ENCODE data around the gene MAP2K6. TPM values are rescaled to one million over a fixed set of nuclear protein-coding genes. Genes with fewer than 3 reads are reported as not detected.

Gene MAP2K6
- total RNA-seq, 1 experiment from 2014 or later = 17.7 TPM

DNA sequence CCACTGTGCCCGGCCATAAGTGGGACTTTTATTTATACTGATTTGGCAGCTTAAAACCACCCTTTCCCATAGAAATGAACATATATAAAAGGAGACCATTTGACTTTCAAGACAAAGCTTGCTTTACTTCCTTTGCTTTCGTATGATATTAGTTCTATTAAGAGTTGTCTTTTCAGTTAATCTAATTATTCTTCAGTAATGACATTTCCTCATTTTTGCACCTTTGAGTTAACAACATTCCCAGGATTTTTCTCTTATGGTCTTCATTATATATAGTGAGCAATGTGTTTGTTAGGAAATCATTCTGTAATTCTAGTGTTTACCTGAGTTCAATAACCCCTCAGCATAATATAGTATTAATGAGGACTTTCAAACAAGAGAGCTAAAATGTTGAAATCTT, 173.8 kb downstream of the MAP2K6 start:
- H2BK20ac ChIP-seq (ENCODE audit: low read depth, low read length, poor library complexity, severe bottlenecking) = no peak overlapping the region
- H2BK5ac ChIP-seq (ENCODE audit: insufficient read length, low read length) = no peak overlapping the region
- TF ChIP-seq, protein P1, sequence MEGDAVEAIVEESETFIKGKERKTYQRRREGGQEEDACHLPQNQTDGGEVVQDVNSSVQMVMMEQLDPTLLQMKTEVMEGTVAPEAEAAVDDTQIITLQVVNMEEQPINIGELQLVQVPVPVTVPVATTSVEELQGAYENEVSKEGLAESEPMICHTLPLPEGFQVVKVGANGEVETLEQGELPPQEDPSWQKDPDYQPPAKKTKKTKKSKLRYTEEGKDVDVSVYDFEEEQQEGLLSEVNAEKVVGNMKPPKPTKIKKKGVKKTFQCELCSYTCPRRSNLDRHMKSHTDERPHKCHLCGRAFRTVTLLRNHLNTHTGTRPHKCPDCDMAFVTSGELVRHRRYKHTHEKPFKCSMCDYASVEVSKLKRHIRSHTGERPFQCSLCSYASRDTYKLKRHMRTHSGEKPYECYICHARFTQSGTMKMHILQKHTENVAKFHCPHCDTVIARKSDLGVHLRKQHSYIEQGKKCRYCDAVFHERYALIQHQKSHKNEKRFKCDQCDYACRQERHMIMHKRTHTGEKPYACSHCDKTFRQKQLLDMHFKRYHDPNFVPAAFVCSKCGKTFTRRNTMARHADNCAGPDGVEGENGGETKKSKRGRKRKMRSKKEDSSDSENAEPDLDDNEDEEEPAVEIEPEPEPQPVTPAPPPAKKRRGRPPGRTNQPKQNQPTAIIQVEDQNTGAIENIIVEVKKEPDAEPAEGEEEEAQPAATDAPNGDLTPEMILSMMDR (conservative IDR thresholded peaks at IDR 0.05) = no peak
- no peak overlapping the region for H3K27ac ChIP-seq (ENCODE audit: insufficient read length, low read depth, low read length)
- no peak overlapping the region for H3K4me2 ChIP-seq (ENCODE audit: insufficient read depth, insufficient read length, low read length)
- H2AFZ ChIP-seq (ENCODE audit: low read length) = no peak overlapping the region
- H4K5ac ChIP-seq (ENCODE audit: insufficient read length, low read depth, low read length) = no peak overlapping the region
- H3K23me2 ChIP-seq (ENCODE audit: insufficient read length, low read depth, low read length, poor library complexity, severe bottlenecking) = no peaks in the 10 kb centered on the region
- H2BK15ac ChIP-seq (ENCODE audit: low read depth, low read length) = no peak overlapping the region
- no peaks in the 10 kb centered on the region for H3K27me3 ChIP-seq (ENCODE audit: insufficient read depth, low read length)
- WGBS (ENCODE audit: extremely low coverage, insufficient read length, low lambda C conversion rate) = no CpG with 5 or more reads among the region's 2 CpGs
- no peaks in the 10 kb centered on the region for H3K36me3 Mint-ChIP-seq (ENCODE audit: insufficient read depth in 1 of 3, low read depth in 3 of 3)
- H3K4me3 Mint-ChIP-seq = no peak overlapping the region
- no peak overlapping the region for H3K18ac ChIP-seq (ENCODE audit: insufficient read length, low read depth, low read length)
- DNase-seq = no peak
- H3K9ac ChIP-seq (ENCODE audit: extremely low read depth, insufficient read length, low read length) = no peak overlapping the region
- H2BK12ac ChIP-seq (ENCODE audit: insufficient read length, low read depth, low read length) = no peak overlapping the region
- H2BK120ac ChIP-seq (ENCODE audit: low read depth, low read length, poor library complexity, severe bottlenecking) = no peak overlapping the region
- H3K56ac ChIP-seq (ENCODE audit: insufficient read length, low read depth, low read length) = no peak overlapping the region
- H3K79me2 ChIP-seq (ENCODE audit: insufficient read depth, low read length) = no peaks in the 10 kb centered on the region
- no peak overlapping the region for H4K91ac ChIP-seq (ENCODE audit: insufficient read length, low read depth, low read length)
- no peaks in the 10 kb centered on the region for H3K79me1 ChIP-seq (ENCODE audit: insufficient read depth, low read depth, low read length, poor library complexity, severe bottlenecking)
- no peak overlapping the region for H4K8ac ChIP-seq (replicated peaks; ENCODE audit: insufficient read length, low read depth, low read length)
- H3K23ac ChIP-seq (ENCODE audit: insufficient read length, low read depth, low read length) = no peak overlapping the region
- H3K4ac ChIP-seq (ENCODE audit: low read depth, low read length) = no peak overlapping the region
- no peak overlapping the region for H2AK5ac ChIP-seq (ENCODE audit: insufficient read length, low read length)
- no peaks in the 10 kb centered on the region for H4K20me1 ChIP-seq (ENCODE audit: control insufficient read depth, insufficient read depth, insufficient read length)
- H3T11ph ChIP-seq (ENCODE audit: low read length) = no peak overlapping the region
- H3K4me1 Mint-ChIP-seq = peaks cover 7 to 9% of the 10 kb centered on the region in 2 experiments; a peak in 2 of 4 replicates
- H3K9me3 Mint-ChIP-seq = peaks cover 1 to 4% of the 10 kb centered on the region in 2 experiments; a peak in 1 of 5 replicates
- H3K4me1 ChIP-seq (ENCODE audit: insufficient read depth, low read length) = no peaks in the 10 kb centered on the region
- H3K14ac ChIP-seq (ENCODE audit: insufficient read depth, low read length) = no peak overlapping the region
- no peaks in the 10 kb centered on the region for H3K9me3 ChIP-seq (ENCODE audit: control insufficient read depth, low read depth, low read length)
- no peaks in the 10 kb centered on the region; the same call in 1 of the 2 replicates for H3K27me3 Mint-ChIP-seq (ENCODE audit: low read depth)
- H3K27ac Mint-ChIP-seq = no peak overlapping the region
